Right hindlimb (tissue), 1 donor: ENCODE measurements around the gene LCE1D.

Experiments used
- DNase-seq: peaks from one replicate; pipeline ENCODE4 v3.0.0-alpha.2; 2018

The LCE1D gene

GRCh38 chr1:152817309-152817708, 20.8 kb downstream of the LCE1D start:
- DNase-seq, result no peak

- DNase-seq, result no peak
Measured at GRCh38 chr1:152823294-152823693, 26.8 kb downstream of the LCE1D start.

- no peak for DNase-seq
Measured at GRCh38 chr1:152824964-152825363, 28.4 kb downstream of the LCE1D start.

- no peak for DNase-seq
Measured at GRCh38 chr1:152827173-152827572, 30.7 kb downstream of the LCE1D start, which contains the start of gene LCE1A. LCE1A (plus strand) TSS chr1:152827473; CDS start chr1:152827473, 0 bp downstream.

- DNase-seq, result no peak
Measured at GRCh38 chr1:152836870-152837269, 40.3 kb downstream of the LCE1D start.

GRCh38 chr1:152842556-152842955, 46.0 kb downstream of the LCE1D start, which contains the start of gene LCE6A:
LCE6A (plus strand) TSS chr1:152842856; CDS start chr1:152843521, 665 bp downstream.
- no peak for DNase-seq
